ENCODE results near the gene LZTR1. TPM values are rescaled to one million over a fixed set of nuclear protein-coding genes. Genes with fewer than 3 reads are reported as not detected.
"Not testable (repeated sequence)": the region's sequence is repeated elsewhere in the genome, so short reads cannot be mapped to it uniquely, and the experiment has no call there.

LZTR1 gene
- total and polyA plus RNA-seq, 3 donors from 2014 or later: 32.4 to 61.6 (median 61.5) TPM

GRCh38 chr22:20966883-20967696 is 15.0 kb upstream of the LZTR1 start, which contains the start of gene AIFM3:
AIFM3 (plus strand) TSS chr22:20967255; CDS start chr22:20967945, 690 bp downstream.
- Histone ChIP-seq H3K9me3 (no peaks in the 10 kb centered on the region), H3K27me3 (no peaks in the 10 kb centered on the region), H3K4me1 (peaks cover 10% of the 10 kb centered on the region), H3K27ac (no peak within 1 kb of the TSS), H3K4me3 (no peak within 1 kb of the TSS), H3K36me3 (ENCODE audit: low read depth, missing control alignments) (no peaks in the 10 kb centered on the region)
- intact Hi-C loops (cut with DNase I; ENCODE audit: low total_unique reads): no loop called here
- DNase-seq: no peak
- TF ChIP-seq, protein P1, sequence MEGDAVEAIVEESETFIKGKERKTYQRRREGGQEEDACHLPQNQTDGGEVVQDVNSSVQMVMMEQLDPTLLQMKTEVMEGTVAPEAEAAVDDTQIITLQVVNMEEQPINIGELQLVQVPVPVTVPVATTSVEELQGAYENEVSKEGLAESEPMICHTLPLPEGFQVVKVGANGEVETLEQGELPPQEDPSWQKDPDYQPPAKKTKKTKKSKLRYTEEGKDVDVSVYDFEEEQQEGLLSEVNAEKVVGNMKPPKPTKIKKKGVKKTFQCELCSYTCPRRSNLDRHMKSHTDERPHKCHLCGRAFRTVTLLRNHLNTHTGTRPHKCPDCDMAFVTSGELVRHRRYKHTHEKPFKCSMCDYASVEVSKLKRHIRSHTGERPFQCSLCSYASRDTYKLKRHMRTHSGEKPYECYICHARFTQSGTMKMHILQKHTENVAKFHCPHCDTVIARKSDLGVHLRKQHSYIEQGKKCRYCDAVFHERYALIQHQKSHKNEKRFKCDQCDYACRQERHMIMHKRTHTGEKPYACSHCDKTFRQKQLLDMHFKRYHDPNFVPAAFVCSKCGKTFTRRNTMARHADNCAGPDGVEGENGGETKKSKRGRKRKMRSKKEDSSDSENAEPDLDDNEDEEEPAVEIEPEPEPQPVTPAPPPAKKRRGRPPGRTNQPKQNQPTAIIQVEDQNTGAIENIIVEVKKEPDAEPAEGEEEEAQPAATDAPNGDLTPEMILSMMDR (IDR thresholded peaks at IDR 0.05): no peak
- TF ChIP-seq POLR2A (IDR thresholded peaks at IDR 0.05): no peak
- 65 to 78% methylated on average over 13 to 20 of the region's 22 CpGs for WGBS, 2 donors

GRCh38 chr22:20967697-20968211 is 14.3 kb upstream of the LZTR1 start:
- TF ChIP-seq, protein P1 (IDR thresholded peaks at IDR 0.05): no peak
- TF ChIP-seq POLR2A (IDR thresholded peaks at IDR 0.05): no peak
- H3K4me1 ChIP-seq: peaks cover 10% of the 10 kb centered on the region
- no peaks in the 10 kb centered on the region for H3K27me3 ChIP-seq
- DNase-seq: no peak
- intact Hi-C loops (cut with DNase I; ENCODE audit: low total_unique reads): no loop called here
- WGBS, 2 donors: 62 to 63% methylated on average over 17 to 19 of the region's 19 CpGs
- H3K36me3 ChIP-seq (ENCODE audit: low read depth, missing control alignments): no peaks in the 10 kb centered on the region
- H3K9me3 ChIP-seq: no peaks in the 10 kb centered on the region
- no peak overlapping the region for H3K27ac ChIP-seq
- H3K4me3 ChIP-seq: no peak overlapping the region

DNA sequence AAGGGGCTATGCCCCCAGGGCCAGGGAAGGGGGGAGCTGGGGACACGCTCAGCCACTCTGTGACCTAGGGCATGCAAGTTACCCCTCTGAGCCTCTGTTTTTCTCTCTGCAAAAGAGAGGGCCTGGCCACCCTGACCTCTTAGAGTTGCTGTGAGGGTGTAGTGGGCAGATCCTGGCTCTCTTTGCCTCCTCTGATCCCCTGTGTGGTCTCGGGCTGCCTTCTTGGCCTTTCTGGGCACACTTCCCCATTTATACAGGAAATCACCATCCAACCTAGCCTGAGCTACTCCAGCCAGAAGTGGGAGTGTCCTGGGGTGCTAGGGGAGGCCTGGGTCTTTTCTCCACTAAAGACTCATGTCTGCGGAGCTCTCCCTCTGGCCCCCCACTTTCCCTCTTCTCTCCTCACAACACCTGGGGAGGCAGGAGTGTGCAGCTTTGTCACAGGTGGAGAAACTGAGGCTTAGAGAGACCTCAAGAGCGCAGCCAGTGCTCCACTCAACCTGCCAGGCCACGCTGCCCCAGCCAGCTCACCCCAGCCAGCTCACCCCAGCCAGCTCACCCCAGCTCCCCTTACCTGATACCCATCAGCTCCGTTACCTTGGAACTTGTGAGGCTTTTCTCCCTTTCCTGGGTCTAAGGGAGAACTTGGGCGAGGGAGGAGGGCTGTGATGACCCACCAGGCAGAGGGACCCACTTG is 13.7 kb upstream of the LZTR1 start:
- TF ChIP-seq POLR2A (IDR thresholded peaks at IDR 0.05): no peak
- TF ChIP-seq, protein P1 (IDR thresholded peaks at IDR 0.05): no peak
- Histone ChIP-seq H3K4me1 (peaks cover 10% of the 10 kb centered on the region), H3K36me3 (ENCODE audit: low read depth, missing control alignments) (no peaks in the 10 kb centered on the region), H3K27me3 (no peaks in the 10 kb centered on the region), H3K4me3 (no peak overlapping the region), H3K9me3 (no peaks in the 10 kb centered on the region), H3K27ac (no peak overlapping the region)
- no peak for DNase-seq
- 76 to 85% methylated on average over 7 of the region's 7 CpGs for WGBS, 2 donors
- intact Hi-C loops (cut with DNase I; ENCODE audit: low total_unique reads): no loop called here

- TF ChIP-seq, protein P1 (IDR thresholded peaks at IDR 0.05): no peak
- TF ChIP-seq POLR2A (IDR thresholded peaks at IDR 0.05): no peak
- no peak for DNase-seq
- H3K36me3 ChIP-seq (ENCODE audit: low read depth, missing control alignments): no peaks in the 10 kb centered on the region
- intact Hi-C loops (cut with DNase I; ENCODE audit: low total_unique reads): no loop called here
- no peak overlapping the region for H3K27ac ChIP-seq
- H3K4me1 ChIP-seq: no peaks in the 10 kb centered on the region
- WGBS, 2 donors: 81 to 83% methylated on average over 3 to 4 of the region's 4 CpGs
- H3K4me3 ChIP-seq: no peak overlapping the region
- no peaks in the 10 kb centered on the region for H3K27me3 ChIP-seq
- no peaks in the 10 kb centered on the region for H3K9me3 ChIP-seq
Observed at GRCh38 chr22:20970939-20971657, 11.0 kb upstream of the LZTR1 start.

DNA sequence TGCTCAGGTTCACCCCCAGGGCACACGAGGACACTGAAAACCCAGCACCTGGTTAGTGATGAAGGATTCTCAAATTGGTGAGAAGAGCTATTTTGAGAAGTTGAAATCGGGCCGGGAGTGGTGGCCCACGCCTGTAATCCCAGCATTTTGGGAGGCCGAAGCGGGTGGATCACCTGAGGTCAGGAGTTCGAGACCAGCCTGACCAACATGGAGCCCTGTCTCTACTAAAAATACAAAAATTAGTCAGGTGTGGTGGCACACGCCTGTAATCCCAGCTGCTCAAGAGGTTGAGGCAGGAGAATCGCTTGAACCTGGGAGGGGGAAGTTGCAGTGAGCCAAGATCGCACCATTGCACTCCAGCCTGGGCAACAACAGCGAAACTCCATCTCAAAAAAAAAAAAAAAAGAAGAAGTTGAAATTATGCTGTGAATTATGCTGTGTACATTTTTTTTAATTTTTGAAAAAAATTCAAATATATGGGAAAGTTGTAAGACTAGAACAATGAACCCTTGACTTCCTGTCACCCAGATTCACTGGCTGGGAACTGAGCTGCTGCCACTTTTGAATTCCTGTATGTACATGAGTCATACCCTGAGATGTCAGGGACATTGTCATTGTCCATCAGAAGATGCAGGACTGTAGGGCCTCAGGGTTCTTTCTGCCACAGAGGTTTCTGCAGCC is 9.9 kb upstream of the LZTR1 start:
- intact Hi-C loops (cut with DNase I; ENCODE audit: low total_unique reads): not testable (repeated sequence)
- 87 to 94% methylated on average over 11 of the region's 11 CpGs for WGBS, 2 donors

More for the DNA sequence above, 9.9 kb upstream of the LZTR1 start:
- H3K27me3 ChIP-seq; H3K4me1 ChIP-seq; H3K27ac ChIP-seq; DNase-seq; H3K9me3 ChIP-seq; H3K36me3 ChIP-seq (ENCODE audit: low read depth, missing control alignments); H3K4me3 ChIP-seq: not testable (repeated sequence)

Data from testis (tissue), 3 donors.